ENCODE data around the gene CD3D.

CD3D gene

GRCh38 chr11:118342503-118343161, at the start of gene CD3D:
TSS of gene CD3D (minus strand) at chr11:118342705. CDS start at chr11:118342607, 98 bp downstream.
- FAIRE-seq, result no peak

GRCh38 chr11:118383657-118384056, 41.2 kb upstream of the CD3D start:
- no peak for FAIRE-seq

GRCh38 chr11:118382954-118383353, 40.4 kb upstream of the CD3D start:
- FAIRE-seq, result no peak

GRCh38 chr11:118380571-118380970, 38.1 kb upstream of the CD3D start:
- FAIRE-seq, result no peak

GRCh38 chr11:118379497-118379896, 37.0 kb upstream of the CD3D start:
- FAIRE-seq, result no peak

- no peak for FAIRE-seq
Measured at GRCh38 chr11:118375978-118376377, 33.5 kb upstream of the CD3D start.

- FAIRE-seq, result no peak
Measured at GRCh38 chr11:118374729-118375128, 32.2 kb upstream of the CD3D start.

- no peak for FAIRE-seq
Measured at GRCh38 chr11:118373871-118374270, 31.4 kb upstream of the CD3D start.

GRCh38 chr11:118373263-118373662, 30.8 kb upstream of the CD3D start:
- FAIRE-seq, result no peak

- no peak for FAIRE-seq
Measured at GRCh38 chr11:118370774-118371173, 28.3 kb upstream of the CD3D start.

GRCh38 chr11:118366287-118366686, 23.8 kb upstream of the CD3D start:
- FAIRE-seq, result no peak

GRCh38 chr11:118364956-118365615, 22.6 kb upstream of the CD3D start:
- FAIRE-seq, result no peak

- peak; percentile 94 for FAIRE-seq
Measured at GRCh38 chr11:118359295-118359958, 16.9 kb upstream of the CD3D start, which contains the start of gene UBE4A. TSS of gene UBE4A (plus strand) at chr11:118359600. CDS start at chr11:118365081, 5,481 bp downstream.

GRCh38 chr11:118358071-118358470, 15.6 kb upstream of the CD3D start:
- FAIRE-seq, result no peak

GRCh38 chr11:118353084-118353710, 10.7 kb upstream of the CD3D start:
- FAIRE-seq, result peak; percentile 79

- no peak for FAIRE-seq
Measured at GRCh38 chr11:118349475-118349874, 7.0 kb upstream of the CD3D start.

GRCh38 chr11:118343981-118344515, 1.5 kb upstream of the CD3D start, which contains the start of gene CD3G:
TSS of gene CD3G (plus strand) at chr11:118344344. CDS start at chr11:118344424, 80 bp downstream.
- FAIRE-seq, result no peak

- FAIRE-seq, result no peak
Measured at GRCh38 chr11:118343248-118343647, 743 bp upstream of the CD3D start.

GRCh38 chr11:118341815-118342489, 553 bp downstream of the CD3D start:
- FAIRE-seq, result no peak

GRCh38 chr11:118341261-118341660, 1.2 kb downstream of the CD3D start:
- FAIRE-seq, result no peak

GRCh38 chr11:118340449-118340848, 2.1 kb downstream of the CD3D start:
- no peak for FAIRE-seq

- no peak for FAIRE-seq
Measured at GRCh38 chr11:118339281-118339961, 3.1 kb downstream of the CD3D start.

All from islet of Langerhans (tissue), 1 donor.